ENCODE results near the gene NOTO.

The NOTO gene

GRCh38 chr2:73235315-73236028, 33.1 kb downstream of the NOTO start:
- DNase-seq: no peak

- DNase-seq: no peak
Measured at GRCh38 chr2:73237168-73237567, 34.8 kb downstream of the NOTO start.

- DNase-seq: no peak
Measured at GRCh38 chr2:73238149-73238548, 35.8 kb downstream of the NOTO start.

- no peak for DNase-seq
Measured at GRCh38 chr2:73238976-73239375, 36.6 kb downstream of the NOTO start.

- DNase-seq: no peak
Measured at GRCh38 chr2:73239776-73240175, 37.4 kb downstream of the NOTO start.

GRCh38 chr2:73243884-73244570, 41.7 kb downstream of the NOTO start:
- DNase-seq: no peak

DNA sequence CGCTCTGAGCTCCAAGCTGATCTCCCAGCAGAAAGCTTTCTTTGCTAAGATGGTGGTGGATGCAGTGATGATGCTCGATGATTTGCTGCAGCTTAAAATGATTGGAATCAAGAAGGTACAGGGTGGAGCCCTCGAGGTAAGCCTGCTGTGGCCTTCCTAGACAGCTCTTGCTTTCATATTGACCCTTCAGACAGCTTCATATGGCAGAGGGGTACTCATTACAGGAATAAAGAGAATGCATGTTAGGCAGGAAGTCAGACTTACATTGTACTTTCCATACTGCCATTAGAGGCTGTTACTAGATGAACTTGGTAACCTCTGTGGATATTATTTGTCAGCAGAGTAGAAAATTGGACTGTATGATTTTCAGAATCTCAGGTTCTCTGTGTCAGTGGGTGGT, 42.2 kb downstream of the NOTO start:
- DNase-seq: no peak

DNA sequence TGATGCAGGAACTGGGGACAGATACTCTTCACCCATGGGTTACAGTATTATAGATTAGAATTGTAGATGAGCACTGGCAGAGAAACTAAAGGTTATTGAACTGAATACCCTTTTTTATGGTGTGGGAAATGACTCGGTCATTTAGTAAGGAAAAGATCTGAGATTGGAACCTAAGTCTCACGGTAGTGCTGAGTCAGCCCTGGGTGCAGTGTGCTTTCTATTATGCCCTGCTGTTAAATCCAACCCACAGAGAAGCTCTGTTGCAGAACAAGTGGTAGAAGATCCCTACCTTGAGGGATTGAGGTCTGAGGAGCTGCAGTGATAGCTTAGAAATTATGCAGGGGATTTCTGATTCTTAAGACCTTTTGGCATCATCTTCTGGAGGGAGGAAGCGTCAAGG, 44.5 kb downstream of the NOTO start:
- no peak for DNase-seq

DNA sequence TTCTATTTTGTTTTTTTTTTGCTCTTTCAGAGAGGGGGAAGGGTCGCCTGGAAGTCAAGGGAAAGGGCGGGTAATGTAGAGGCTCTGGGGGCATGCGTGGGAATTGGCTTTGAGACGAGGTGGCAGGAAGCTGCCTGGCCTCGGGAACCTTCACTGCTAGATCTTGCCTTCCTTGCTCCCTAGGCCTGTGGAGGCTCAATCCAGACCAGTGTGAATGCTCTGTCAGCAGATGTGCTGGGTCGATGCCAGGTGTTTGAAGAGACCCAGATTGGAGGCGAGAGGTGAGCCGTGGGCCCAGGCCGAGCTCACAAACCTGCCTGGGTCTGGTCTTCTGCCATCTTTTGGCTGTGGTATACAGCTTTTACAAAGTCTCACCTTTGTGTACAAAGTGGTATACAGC, 47.3 kb downstream of the NOTO start:
- DNase-seq: no peak

DNA sequence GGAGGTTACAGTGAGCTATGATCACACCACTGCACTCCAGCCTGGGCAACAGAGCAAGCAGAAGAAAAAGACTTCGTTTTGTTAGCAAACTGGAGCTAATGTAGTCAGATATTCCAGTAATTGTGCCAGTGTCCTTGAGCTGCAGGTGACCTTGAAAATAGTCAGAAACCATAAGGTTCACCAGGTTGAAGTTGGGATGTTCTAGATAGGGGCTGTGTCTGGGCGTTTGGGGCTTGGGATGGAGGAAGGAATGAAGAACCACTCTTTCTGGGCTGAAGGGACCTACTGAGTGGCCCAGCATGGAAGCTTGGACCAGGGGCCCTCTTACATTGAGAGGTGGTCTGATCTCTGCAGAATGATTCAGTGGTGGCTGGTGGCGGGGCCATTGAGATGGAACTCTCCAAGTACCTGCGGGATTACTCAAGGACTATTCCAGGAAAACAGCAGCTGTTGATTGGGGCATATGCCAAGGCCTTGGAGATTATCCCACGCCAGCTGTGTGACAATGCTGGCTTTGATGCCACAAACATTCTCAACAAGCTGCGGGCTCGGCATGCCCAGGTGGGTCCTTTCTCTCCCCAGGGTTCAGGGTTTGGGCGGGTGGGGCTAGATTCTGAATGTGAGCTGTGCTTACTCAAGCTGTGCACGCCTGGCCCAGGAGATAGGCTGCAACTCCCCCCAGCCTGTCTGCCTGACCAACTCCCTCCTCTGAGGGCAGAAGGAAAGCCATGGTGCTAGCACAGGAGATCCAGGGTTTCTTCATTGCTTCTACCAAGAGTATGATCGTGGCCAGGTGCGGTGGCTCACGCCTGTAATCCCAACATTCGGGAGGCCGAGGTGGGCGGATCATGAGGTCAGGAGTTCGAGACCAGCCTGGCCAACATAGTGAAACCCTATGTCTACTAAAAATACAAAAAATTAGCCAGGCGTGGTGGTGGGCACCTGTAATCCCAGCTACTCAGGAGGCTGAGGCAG, 48.8 kb downstream of the NOTO start:
- DNase-seq: no peak

DNA sequence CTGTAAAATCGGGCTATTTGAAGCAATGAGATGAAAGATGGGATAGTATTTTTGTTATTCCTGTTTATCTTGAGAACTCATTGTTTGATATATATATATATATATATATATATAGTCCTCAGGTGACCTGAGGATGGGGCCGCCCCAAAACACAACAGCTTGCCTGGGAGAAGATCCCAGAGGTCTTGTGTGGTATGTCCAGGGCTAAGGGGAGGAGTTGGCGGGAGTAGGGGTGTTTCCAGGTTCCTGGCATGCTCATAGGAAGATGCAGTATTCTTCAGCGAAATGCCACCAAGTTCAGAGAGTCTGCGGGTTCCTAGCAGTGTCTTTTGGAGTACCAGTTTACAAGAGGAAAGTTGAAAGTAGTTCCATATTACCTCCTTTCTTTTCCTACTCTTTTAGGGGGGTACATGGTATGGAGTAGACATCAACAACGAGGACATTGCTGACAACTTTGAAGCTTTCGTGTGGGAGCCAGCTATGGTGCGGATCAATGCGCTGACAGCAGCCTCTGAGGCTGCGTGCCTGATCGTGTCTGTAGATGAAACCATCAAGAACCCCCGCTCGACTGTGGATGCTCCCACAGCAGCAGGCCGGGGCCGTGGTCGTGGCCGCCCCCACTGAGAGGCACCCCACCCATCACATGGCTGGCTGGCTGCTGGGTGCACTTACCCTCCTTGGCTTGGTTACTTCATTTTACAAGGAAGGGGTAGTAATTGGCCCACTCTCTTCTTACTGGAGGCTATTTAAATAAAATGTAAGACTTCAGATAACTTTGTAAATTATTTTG, 50.1 kb downstream of the NOTO start:
- DNase-seq: no peak

DNA sequence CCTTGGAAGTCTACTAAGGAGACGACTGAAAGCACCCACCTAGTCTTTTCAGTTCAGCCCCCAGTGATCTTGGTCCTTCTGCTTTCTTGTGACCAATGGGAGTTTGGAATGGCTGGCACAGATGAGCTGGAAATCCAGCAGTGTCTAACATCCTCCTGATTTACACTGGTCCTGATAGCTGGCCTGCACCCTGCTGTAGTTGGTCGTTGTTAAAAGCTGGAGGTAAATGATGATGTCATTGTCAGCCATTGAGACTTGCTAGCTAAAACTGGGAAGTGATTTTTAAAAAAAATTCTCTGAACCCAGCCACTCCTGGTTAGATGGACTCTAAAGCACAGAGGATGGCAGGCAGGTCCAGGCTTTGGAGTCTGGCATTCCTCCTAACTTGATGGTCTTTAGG, 51.0 kb downstream of the NOTO start:
- no peak for DNase-seq

DNA sequence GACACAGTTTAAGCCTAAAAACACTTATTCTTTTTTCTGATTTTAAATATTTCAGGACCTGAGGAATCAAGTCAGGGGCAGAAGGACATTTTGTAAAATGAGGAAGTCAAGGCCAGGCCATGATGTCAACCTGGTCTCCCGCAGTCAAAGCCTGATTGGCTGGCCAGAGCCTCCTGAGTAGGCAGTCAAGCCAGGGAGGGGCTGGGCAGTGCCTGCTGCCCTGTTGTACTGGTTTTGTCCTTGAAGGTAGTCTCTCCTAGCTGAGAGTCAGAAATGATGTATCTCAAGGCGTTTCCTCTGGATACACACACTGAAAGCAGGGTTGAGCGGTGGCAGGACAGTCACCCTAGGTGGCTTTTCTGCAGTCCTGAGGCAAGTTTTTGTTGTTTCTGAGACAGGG, 51.5 kb downstream of the NOTO start:
- DNase-seq: no peak

DNA sequence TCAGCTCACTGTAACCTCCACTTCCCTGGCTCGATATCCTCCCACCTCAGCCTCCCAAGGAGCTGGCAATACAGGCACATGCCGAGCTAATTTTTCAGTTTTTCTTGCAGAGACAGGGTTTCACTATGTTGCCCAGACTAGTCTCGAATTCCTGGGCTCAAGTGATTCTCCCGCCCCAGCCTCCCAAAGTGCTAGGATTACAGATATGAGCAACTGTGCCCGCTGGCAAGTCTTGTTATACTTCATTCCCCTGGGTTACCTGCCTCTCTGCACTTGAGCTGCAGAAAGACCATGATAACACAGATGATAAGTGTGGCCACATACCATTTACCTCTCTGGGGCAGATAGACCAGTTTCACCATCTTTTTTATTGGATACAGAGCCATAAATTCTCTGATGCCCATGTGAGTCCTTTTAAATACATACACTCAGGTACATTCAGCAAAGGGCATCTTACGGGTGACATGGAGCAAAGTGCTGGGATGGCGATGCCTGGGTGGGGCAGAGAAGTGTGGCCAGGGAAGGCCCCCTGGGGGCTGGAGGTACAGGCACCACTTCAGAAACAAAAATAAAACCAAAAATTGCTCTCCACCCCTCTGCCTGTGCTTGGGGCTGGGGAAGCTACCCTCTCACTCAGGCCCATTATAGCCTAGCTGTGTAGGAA, 52.1 kb downstream of the NOTO start:
- DNase-seq: no peak

DNA sequence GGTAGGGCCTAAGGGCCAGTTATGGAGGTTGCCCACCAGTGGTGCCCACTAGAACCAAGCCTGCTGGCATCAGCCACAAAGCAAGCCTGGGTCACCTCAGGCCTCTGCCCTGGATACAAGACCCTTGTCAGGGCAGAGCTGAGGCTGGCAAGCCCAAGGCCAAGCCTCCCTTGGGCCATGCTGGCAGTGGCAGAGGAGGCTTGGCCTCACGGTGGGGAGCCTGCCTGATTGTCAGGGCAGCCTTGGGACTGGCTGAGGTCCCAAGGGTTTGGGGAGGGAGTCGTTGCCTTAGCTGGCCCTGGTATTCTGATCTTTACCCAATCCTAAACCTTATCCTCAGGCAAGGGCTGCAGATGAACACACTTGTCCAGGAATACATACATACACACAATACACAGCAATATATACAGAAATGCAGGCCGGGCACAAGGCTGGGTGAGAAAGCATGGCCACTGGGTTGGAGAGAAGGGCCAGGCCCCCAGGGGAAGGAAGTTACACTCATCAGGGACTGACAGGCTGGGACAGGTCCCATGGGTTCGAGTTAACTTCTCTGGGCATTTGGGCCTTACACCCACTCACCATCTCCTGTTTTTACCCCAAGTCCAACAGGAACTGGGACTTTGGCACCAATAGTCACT, 52.8 kb downstream of the NOTO start:
- no peak for DNase-seq

GRCh38 chr2:73255907-73256617, 53.7 kb downstream of the NOTO start:
- no peak for DNase-seq

- DNase-seq: no peak
Measured at GRCh38 chr2:73256618-73256922, 54.2 kb downstream of the NOTO start.

- DNase-seq: no peak
Measured at GRCh38 chr2:73257021-73257420, 54.6 kb downstream of the NOTO start.

DNA sequence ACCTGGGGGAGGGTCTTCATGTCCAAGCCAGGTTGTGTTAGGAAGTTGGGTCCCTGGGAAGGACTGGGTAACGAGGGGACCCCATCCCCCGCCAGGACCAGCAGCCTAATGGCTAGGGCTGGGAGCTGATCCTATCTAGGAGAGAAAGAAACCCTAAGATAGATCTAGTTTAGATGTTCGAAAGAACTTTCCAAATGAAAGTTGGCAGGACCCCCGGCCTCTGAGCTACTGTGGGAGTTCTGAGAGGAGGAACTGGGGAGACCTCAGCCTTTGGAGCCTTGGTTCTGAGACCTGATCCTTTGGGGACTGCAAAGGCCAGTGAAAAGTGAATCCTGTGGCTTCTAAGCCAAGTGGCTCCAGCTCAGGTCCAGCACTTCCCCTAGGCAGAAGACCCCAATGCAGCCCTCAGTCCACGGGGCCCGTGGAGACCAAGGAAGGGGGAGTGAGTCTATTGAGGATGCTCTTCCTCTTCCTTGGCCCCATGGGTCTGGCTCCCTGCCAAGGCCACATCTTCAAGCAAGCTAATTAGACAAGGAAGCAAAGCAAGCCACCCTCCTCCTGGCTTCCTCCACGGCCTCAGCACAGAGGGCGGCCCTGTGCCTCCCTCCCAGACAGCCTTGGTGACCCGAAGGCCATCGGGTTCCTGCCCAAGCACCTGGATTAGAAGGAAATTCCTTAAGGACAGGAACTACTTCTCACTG, 55.2 kb downstream of the NOTO start:
- no peak for DNase-seq

- DNase-seq: no peak
Measured at GRCh38 chr2:73258186-73258912, 56.0 kb downstream of the NOTO start.
